Mesodermal cell (in vitro differentiated cells): Measurements from ENCODE around the gene CERS6.

Experiments used
- H3K27ac ChIP-seq: 2 replicates; pipeline ENCODE4 v1.7.0; 2013; ENCODE audit warnings: mild to moderate bottlenecking, low read depth, low read length, moderate library complexity; ENCODE audit not compliant: severe bottlenecking
- H3K36me3 ChIP-seq: 2 replicates; pipeline ENCODE4 v1.7.1; 2013; ENCODE audit warnings: mild to moderate bottlenecking, low read length, moderate library complexity; ENCODE audit not compliant: control insufficient read depth, insufficient read depth
- H3K4me1 ChIP-seq: one replicate; pipeline ENCODE4 v1.7.1; 2013; ENCODE audit warnings: mild to moderate bottlenecking, low read length; ENCODE audit not compliant: insufficient read depth, control insufficient read depth, poor library complexity, severe bottlenecking
- H3K4me3 ChIP-seq: 2 replicates; pipeline ENCODE4 v1.7.0; 2013; ENCODE audit warnings: low read length, control low read depth, mild to moderate bottlenecking; ENCODE audit not compliant: insufficient read depth, poor library complexity, severe bottlenecking; ENCODE audit errors: extremely low read depth
- H3K9me3 ChIP-seq: 2 replicates; pipeline ENCODE4 v1.7.1; 2013; ENCODE audit warnings: mild to moderate bottlenecking, low read length, moderate library complexity; ENCODE audit not compliant: control insufficient read depth
- WGBS, 2 experiments: methylation state at CpG; one replicate each; pipeline ENCODE4 v1.1.5; 2013; ENCODE audit warnings: missing lambda C conversion rate in 2 of 2; ENCODE audit not compliant: insufficient coverage in 2 of 2; 5-methylcytosine and 5-hydroxymethylcytosine counted together

Gene CERS6

DNA sequence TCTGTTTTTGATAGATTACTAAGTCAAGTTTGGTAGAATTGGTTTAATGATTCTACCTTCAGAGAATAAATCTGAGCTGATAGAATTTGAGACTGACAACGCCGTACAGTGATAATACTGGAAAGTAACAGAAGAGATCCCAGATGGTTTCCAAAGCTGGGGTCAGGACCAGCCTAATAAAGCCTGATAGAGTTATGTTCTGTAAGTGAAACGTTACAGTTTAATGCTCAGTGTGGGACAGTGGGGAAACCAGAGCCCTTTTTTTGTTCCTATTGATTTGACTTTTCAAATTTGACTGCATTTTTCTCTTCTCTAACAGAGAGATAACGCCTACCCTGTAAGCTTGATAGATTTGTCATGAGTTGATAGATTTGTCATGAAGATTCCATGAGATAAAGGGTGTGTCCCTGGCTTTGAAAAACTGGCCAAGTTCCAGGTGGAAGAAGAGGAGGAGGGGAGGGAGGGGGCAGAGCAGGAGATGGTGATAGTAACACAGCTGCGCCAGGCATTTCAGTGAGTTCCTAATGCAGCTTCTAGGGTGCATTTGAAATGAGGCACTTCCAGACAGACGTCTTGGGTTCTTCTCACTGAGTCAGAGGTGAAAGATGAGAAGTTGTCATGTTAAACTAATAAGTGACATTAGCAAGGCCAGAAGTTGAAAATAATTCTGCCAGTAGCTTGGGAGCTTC, 65.1 kb downstream of the CERS6 start:
- H3K9me3 ChIP-seq: no peaks in the 10 kb centered on the region
- peaks cover 18% of the 10 kb centered on the region for H3K4me1 ChIP-seq
- no peak overlapping the region for H3K4me3 ChIP-seq
- 75 to 76% methylated on average over 4 to 5 of the region's 6 CpGs for WGBS, 2 experiments
- H3K36me3 ChIP-seq: no peaks in the 10 kb centered on the region
- no peak overlapping the region for H3K27ac ChIP-seq

DNA sequence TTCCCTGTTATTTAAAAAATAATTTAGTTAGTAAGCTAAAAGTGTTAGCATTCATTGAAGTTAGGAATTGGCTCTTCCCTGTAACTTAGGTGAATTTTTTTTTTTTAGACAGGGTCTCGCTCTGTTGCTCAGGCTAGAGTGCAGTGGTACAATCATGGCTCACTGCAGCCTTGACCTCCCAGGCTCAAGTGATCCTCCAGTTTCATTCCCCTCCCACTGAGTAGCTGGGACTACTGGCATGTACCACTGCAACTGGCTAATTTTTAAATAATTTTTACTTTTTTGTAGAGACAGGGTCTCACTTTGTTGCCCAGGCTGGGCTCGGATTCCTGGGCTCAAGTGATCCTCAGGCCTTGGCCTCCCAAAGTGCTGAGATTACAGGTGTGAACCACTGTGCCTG, 66.4 kb downstream of the CERS6 start:
- H3K4me3 ChIP-seq: no peak overlapping the region
- peaks cover 18% of the 10 kb centered on the region for H3K4me1 ChIP-seq
- H3K36me3 ChIP-seq: no peaks in the 10 kb centered on the region
- no peaks in the 10 kb centered on the region for H3K9me3 ChIP-seq
- 100% methylated on average over 2 of the region's 2 CpGs for WGBS, 2 experiments
- H3K27ac ChIP-seq: no peak overlapping the region

DNA sequence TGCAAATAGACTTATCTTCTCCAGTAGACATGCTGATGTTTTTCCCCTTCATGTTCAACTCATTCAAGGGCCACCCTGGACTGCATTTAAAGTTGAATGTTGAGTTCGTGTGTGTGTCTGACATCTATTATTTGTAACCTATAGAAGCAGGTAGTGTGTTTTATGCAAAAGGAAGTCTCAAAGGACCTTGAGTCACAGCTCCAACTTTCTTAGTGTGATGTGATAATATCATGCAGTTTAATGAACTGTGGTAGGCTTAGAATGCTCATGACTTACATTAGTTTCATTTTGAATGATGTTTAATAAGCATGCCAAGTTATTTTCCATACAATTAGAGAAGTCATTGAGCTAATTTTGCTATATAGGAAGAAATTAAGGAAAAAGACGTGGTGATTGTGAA, 67.9 kb downstream of the CERS6 start:
- Histone ChIP-seq H3K36me3 (no peaks in the 10 kb centered on the region), H3K9me3 (no peaks in the 10 kb centered on the region), H3K4me1 (peaks cover 10% of the 10 kb centered on the region), H3K27ac (no peak overlapping the region), H3K4me3 (no peak overlapping the region)
- WGBS, 2 experiments: 78 to 100% methylated on average over 1 to 2 of the region's 2 CpGs

DNA sequence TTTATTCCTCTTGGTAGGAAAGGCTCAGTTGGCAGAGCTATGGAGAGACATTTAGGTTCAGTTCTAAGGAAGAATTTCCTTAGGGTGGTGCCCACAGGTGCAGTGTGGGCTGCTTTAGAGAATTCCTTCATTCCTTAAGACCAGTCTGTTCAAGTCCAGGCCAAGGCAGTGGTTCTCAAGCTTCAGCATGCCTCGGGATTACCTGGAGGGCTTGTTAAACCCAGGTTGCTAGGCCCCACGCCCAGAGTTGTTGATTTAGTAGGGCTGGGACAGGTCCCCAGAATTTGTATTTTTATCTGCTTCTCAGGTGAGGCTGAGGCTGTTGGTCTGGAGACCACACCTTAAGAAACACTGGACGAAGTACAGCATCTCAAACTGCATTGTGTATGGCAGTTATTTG, 68.9 kb downstream of the CERS6 start:
- WGBS, 2 experiments: 85% methylated on average over 3 of the region's 3 CpGs; no CpG with 5 or more reads in 1 of the 2 experiments
- Histone ChIP-seq H3K27ac (no peak overlapping the region), H3K4me1 (peaks cover 16% of the 10 kb centered on the region), H3K4me3 (no peak overlapping the region), H3K36me3 (no peaks in the 10 kb centered on the region), H3K9me3 (no peaks in the 10 kb centered on the region)

DNA sequence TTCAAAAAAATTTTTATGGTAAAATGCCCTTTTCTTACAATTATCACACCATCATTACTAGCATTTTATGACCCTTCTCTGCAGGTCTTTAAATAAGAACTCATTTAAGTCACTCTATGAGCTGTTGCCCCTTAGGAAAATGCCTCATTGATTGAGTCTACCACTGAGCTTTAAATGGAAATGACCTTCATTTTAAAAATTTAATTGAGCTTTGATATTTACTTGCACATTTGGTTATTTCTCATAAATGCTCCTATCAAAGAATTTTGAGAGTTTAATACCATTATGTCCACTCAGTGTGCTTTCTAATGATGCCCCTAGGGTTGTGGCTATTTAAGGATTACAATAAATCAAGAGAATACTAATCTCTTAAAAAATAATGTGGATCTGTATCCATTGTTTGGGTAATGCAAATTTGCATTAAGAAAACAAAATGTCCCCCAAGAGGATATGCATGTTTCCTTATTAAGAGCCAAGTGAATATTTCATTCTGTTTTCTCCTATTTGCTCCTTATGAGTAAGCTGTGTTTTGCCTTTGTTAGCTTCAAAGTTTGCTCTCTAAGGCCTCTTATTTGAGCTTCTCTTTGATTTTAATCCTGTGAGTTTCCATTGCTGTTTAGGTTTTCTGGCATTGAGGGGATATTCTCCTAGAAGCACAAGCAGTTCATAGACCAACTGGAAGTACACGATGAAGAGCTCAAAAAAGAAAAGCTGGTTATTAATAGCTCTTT, 69.8 kb downstream of the CERS6 start:
- 100% methylated on average over 1 of the region's 1 CpG; no CpG with 5 or more reads in 1 of the 2 experiments for WGBS, 2 experiments
- Histone ChIP-seq H3K4me1 (peaks cover 16% of the 10 kb centered on the region), H3K4me3 (no peak overlapping the region), H3K27ac (no peak overlapping the region), H3K9me3 (no peaks in the 10 kb centered on the region), H3K36me3 (no peaks in the 10 kb centered on the region)

DNA sequence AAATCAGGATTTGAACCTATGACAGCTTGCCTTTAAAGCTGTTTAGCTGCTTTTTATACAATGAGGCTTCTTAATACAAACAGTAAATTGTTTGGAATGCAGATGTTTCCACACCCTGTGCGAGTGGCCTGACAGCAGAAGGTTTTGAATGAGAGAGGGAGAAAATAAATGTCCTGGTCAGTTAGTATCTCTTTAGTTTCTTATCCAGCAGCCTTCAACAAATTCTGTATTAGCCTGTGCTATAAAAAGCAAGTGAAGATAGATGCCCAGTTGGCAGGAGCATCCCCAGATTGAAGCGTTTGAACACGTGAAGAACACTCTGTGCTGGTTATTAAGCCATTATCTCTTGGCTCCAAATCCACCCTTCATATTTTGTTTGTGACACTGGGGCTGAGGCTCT, 70.6 kb downstream of the CERS6 start:
- Histone ChIP-seq H3K4me3 (no peak overlapping the region), H3K4me1 (peaks cover 11% of the 10 kb centered on the region), H3K36me3 (no peaks in the 10 kb centered on the region), H3K27ac (no peak overlapping the region), H3K9me3 (no peaks in the 10 kb centered on the region)
- 83 to 100% methylated on average over 1 to 2 of the region's 3 CpGs for WGBS, 2 experiments

DNA sequence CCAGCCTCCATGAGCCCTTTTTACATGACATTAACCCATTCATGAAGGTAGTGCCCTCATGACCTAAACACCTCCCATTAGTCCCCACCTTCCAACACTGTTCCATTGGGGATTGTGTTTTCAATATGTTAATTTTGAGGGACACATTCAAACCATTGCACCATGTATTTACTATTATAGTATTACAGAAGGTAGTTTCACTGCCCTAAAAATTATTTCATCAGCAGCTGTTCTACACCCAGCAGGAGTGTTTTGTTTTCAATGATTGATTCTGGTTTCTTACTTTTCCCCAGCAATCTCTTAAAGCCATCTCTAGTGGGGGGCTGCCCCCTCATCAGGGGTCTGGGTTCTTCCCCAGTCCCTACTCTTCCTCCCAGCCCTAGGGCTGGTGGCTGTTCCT, 71.9 kb downstream of the CERS6 start:
- Histone ChIP-seq H3K36me3 (no peaks in the 10 kb centered on the region), H3K9me3 (no peaks in the 10 kb centered on the region), H3K27ac (no peak overlapping the region), H3K4me3 (no peak overlapping the region), H3K4me1 (peaks cover 10% of the 10 kb centered on the region)

DNA sequence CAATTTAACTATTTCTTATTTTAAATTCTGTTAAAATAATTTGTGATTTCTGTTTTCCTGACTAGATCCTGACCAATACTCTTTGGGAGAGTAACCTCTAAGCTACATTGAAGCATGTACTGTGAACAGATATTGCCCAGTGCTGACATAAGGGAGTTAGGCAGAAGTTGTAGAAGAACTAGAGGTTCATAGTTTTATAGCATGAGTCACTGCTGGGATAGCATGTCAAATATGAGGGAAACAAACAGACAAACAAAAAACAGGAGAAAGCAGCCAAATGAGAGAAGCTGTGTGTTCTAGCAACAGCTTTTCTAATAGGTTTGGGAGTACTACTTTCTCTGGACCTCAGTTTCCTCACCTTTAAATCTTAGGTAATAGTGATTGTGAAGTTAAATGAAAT, 72.4 kb downstream of the CERS6 start:
- H3K4me1 ChIP-seq: peaks cover 10% of the 10 kb centered on the region
- H3K27ac ChIP-seq: no peak overlapping the region
- H3K36me3 ChIP-seq: no peaks in the 10 kb centered on the region
- H3K4me3 ChIP-seq: no peak overlapping the region
- H3K9me3 ChIP-seq: no peaks in the 10 kb centered on the region

DNA sequence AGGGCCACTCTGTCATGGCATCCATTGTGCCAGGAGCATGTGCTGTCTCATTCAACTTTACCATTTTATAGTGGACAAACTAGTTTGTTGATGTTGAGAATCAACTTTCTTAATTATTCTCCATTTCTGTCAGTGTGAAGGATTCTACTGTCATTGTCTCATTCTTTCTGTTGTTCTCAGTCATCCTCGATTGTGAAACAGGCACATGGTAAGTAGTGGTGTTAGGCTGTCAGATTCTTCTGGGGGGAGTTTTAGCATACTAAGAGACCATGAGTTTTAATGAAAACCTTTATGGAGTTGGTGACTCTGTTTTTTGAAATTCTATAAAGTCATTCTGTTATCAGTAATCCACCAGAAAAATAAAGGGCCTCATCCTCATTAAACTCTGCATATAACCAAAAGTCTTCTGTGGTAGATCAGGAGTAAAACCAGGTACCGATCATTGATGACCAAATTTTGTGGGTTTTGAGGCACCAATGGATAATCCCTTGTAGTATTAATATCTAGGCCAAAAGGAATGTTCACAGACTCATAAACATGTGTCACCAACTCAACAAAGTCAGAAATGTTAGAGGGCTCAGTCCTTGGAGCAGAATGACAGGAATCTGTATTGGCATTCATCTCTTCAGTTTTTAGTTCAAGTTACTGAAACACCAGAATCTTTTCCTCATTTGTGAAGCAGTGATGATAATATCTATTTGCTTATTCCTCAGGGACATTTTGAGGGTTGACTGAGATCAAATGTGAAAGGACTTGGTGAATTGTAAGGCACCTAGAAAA, 73.2 kb downstream of the CERS6 start:
- Histone ChIP-seq H3K27ac (no peak overlapping the region), H3K36me3 (no peaks in the 10 kb centered on the region), H3K9me3 (no peaks in the 10 kb centered on the region), H3K4me1 (peaks cover 10% of the 10 kb centered on the region), H3K4me3 (no peak overlapping the region)
- WGBS, 2 experiments: 100% methylated on average over 1 of the region's 2 CpGs; no CpG with 5 or more reads in 1 of the 2 experiments

DNA sequence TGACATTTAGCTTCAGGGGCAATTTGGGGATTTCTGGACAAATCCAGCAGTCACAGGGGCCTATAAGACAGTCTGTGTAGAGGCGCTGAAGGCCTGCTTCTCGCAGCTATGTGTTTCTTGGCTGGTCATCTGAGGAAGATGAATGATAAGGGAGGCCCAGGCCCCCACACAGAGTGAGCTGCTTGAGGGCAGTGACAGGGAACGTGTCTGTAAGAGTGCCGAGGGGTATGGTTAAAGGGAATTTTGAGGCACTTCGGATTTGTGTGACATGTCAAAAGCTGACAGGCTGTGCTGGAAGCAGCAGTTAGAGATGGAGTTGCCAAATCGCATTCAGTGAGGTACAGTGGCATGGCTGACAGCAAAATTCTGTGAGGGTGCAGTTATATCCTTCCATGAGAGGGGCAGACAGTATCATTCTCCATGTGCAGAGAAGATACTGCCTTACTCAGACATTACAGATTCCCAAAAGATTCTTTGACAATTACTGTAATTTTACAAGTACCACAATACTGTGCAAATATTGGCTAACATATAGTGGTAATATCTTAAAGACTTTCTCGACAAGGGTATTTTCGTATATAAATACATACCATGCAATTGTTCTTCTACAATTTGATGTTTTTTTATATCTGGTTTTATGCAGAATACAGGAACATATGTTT, 74.0 kb downstream of the CERS6 start:
- Histone ChIP-seq H3K4me1 (peaks cover 10% of the 10 kb centered on the region), H3K9me3 (no peaks in the 10 kb centered on the region)

More for the DNA sequence above, 74.0 kb downstream of the CERS6 start:
- H3K27ac ChIP-seq: no peak overlapping the region
- H3K4me3 ChIP-seq: no peak overlapping the region
- no peaks in the 10 kb centered on the region for H3K36me3 ChIP-seq
- WGBS, 2 experiments: 78 to 81% methylated on average over 5 to 6 of the region's 8 CpGs
